ENCODE data around the gene PCCA. TPM values are rescaled to one million over a fixed set of nuclear protein-coding genes. Genes with fewer than 3 reads are reported as not detected.

The PCCA gene
- total and polyA plus RNA-seq, 2 experiments from 2014 or later, result 41.9 to 46.6 TPM

GRCh38 chr13:100129605-100130004 is 40.7 kb downstream of the PCCA start:
- no peaks in the 10 kb centered on the region for H3K9me3 Mint-ChIP-seq
- H3K4me3 Mint-ChIP-seq, result peak overlapping the region; percentile 3; the same call in 2 of the 3 replicates
- Histone ChIP-seq H3K4me2 (peak overlapping the region; percentile 62), H3K9me2 (ENCODE audit: insufficient read depth) (peaks cover 6% of the 10 kb centered on the region; the same call in 1 of the 2 replicates), H3K27ac (ENCODE audit: low read depth) (peak overlapping the region; percentile 75), H3K4me3 (no peak overlapping the region), H2AFZ (no peak overlapping the region), H3F3A (replicated peaks; ENCODE audit: low read depth) (no peaks in the 10 kb centered on the region), H4K20me1 (replicated peaks; ENCODE audit: insufficient read depth) (no peaks in the 10 kb centered on the region), H3K4me1 (ENCODE audit: insufficient read depth) (peaks cover 33% of the 10 kb centered on the region), H3K36me3 (ENCODE audit: insufficient read depth) (no peaks in the 10 kb centered on the region), H3K79me2 (replicated peaks; ENCODE audit: insufficient read depth) (peaks cover 18% of the 10 kb centered on the region; the same call in 1 of the 2 replicates), H3K27me3 (ENCODE audit: insufficient read depth) (no peaks in the 10 kb centered on the region)
- ATAC-seq, result peak; percentile 61
- DNase-seq (ENCODE audit: low spot score), result peak; percentile 50
- H3K27ac Mint-ChIP-seq, result peak overlapping the region; percentile 85
- H3K36me3 Mint-ChIP-seq (ENCODE audit: low read depth), result no peaks in the 10 kb centered on the region
- H3K4me1 Mint-ChIP-seq, result peaks cover 47% of the 10 kb centered on the region
- no peaks in the 10 kb centered on the region for H3K27me3 Mint-ChIP-seq (ENCODE audit: insufficient read depth, low read depth, poor library complexity)
- TF ChIP-seq ZNF114 (CRISPR knock-in tag; IDR thresholded peaks at IDR 0.05), result 0 out of 2 replicates have a peak, but pooled peaks have one; percentile 34
- TF ChIP-seq POLR2AphosphoS5 (IDR thresholded peaks at IDR 0.05; ENCODE audit: low read depth), result no peak
- TF ChIP-seq ZNF462 (CRISPR knock-in tag; IDR thresholded peaks at IDR 0.05), result peak; percentile 97
- TF ChIP-seq ETS1 (IDR thresholded peaks at IDR 0.05), result no peak
- no peak for TF ChIP-seq REST (IDR thresholded peaks at IDR 0.05; ENCODE audit: unreplicated experiment)

Data from GM23338 (cell line).